HepG2 (cell line): ENCODE data around the gene TAF13. TPM values are rescaled to one million over a fixed set of nuclear protein-coding genes. Genes with fewer than 3 reads are reported as not detected.

Experiments used
- ASH2L ChIP-seq: fragments of 300-600, 200-600 bp; sonication (generic); IDR thresholded peaks from 2 replicates; pipeline ENCODE4 v1.7.0; 2017; ENCODE audit warnings: low read depth, mild to moderate bottlenecking, moderate library complexity, mixed read lengths, low read length; ENCODE audit not compliant: insufficient read length
- ATF4 ChIP-seq, 2 experiments: fragments of 450-650 bp in 1 of 2; sonication (generic) in 1 of 2; formaldehyde crosslinking; IDR thresholded peaks; 2 replicates each; pipeline versions ENCODE4 v1.5.0 to v1.8.0; 2020 to 2022; ENCODE audit warnings: mild to moderate bottlenecking in 1 of 2, missing genetic modification reagents in 1 of 2
- CCAR2 ChIP-seq: fragments of 200-400 bp; formaldehyde crosslinking; optimal IDR thresholded peaks from 2 replicates; pipeline ENCODE3; 2018; ENCODE audit warnings: low read depth, mild to moderate bottlenecking, low read length, moderate library complexity
- ETV6 ChIP-seq: sonication (generic); formaldehyde crosslinking; conservative IDR thresholded peaks from 2 replicates; pipeline ENCODE4 v1.4.0; 2020; ENCODE audit warnings: missing genetic modification reagents
- JUNB ChIP-seq: sonication (generic); formaldehyde crosslinking; IDR thresholded peaks from 2 replicates; pipeline ENCODE4 v1.8.0; 2022; ENCODE audit warnings: missing genetic modification reagents, mild to moderate bottlenecking, borderline replicate concordance
- MIER2 ChIP-seq: IDR thresholded peaks from 2 replicates; pipeline ENCODE4 v1.6.1; 2016; ENCODE audit warnings: missing biosample characterization, missing genetic modification reagents
- MLXIP ChIP-seq: sonication (generic); formaldehyde crosslinking; IDR thresholded peaks from 2 replicates; pipeline ENCODE4 v1.9.0; 2021; ENCODE audit warnings: missing genetic modification reagents, borderline replicate concordance
- PAX8 ChIP-seq: sonication (generic); formaldehyde crosslinking; IDR thresholded peaks from 2 replicates; pipeline ENCODE4 v1.8.0; 2022; ENCODE audit warnings: mild to moderate bottlenecking, missing genetic modification reagents, borderline replicate concordance
- SALL1 ChIP-seq: sonication (generic); formaldehyde crosslinking; IDR thresholded peaks from 2 replicates; pipeline ENCODE4 v1.8.0; 2022; ENCODE audit warnings: mild to moderate bottlenecking, missing genetic modification reagents
- THAP9 ChIP-seq: sonication (generic); formaldehyde crosslinking; IDR thresholded peaks from 2 replicates; pipeline ENCODE4; 2020; ENCODE audit warnings: missing genetic modification reagents, mild to moderate bottlenecking, borderline replicate concordance
- ZKSCAN8 ChIP-seq: IDR thresholded peaks from 2 replicates; pipeline ENCODE4 v1.6.1; 2016; ENCODE audit warnings: borderline replicate concordance, missing genetic modification reagents, missing compliant biosample characterization
- ZMAT3 ChIP-seq: sonication (generic); formaldehyde crosslinking; conservative IDR thresholded peaks from 2 replicates; pipeline ENCODE4 v1.7.0; 2021; ENCODE audit warnings: missing genetic modification reagents
- ZNF235 ChIP-seq: sonication (generic); formaldehyde crosslinking; IDR thresholded peaks from 2 replicates; pipeline ENCODE4 v1.8.1; 2023; ENCODE audit warnings: mild to moderate bottlenecking, missing genetic modification reagents, borderline replicate concordance
- ZNF264 ChIP-seq: sonication (generic); formaldehyde crosslinking; IDR thresholded peaks from 2 replicates; pipeline ENCODE4 v1.4.0; 2020; ENCODE audit warnings: missing genetic modification reagents
- ZNF550 ChIP-seq: sonication (generic); formaldehyde crosslinking; IDR thresholded peaks from 2 replicates; pipeline ENCODE4 v1.4.0; 2020; ENCODE audit warnings: mild to moderate bottlenecking, missing genetic modification reagents, borderline replicate concordance
- ZNF563 ChIP-seq: sonication (generic); formaldehyde crosslinking; IDR thresholded peaks from 2 replicates; pipeline ENCODE4 v1.8.0; 2022; ENCODE audit warnings: mild to moderate bottlenecking, moderate library complexity, missing genetic modification reagents
- ZNF598 ChIP-seq: sonication (generic); formaldehyde crosslinking; IDR thresholded peaks from 2 replicates; pipeline ENCODE4 v1.5.1; 2020; ENCODE audit warnings: mild to moderate bottlenecking, missing genetic modification reagents, borderline replicate concordance
- ZNF740 ChIP-seq: sonication (generic); formaldehyde crosslinking; IDR thresholded peaks from 2 replicates; pipeline ENCODE4 v1.4.0; 2020; ENCODE audit warnings: missing genetic modification reagents
- ZNF800 ChIP-seq: sonication (generic); formaldehyde crosslinking; IDR thresholded peaks from 2 replicates; pipeline ENCODE4 v1.4.0; 2020; ENCODE audit warnings: missing genetic modification reagents
- polyA plus RNA-seq, 8 experiments: library from polyadenylated mRNA; depleted of rRNA in 3 of 8; stranded (reverse) in 7 of 8; unstranded in 1 of 8; fragments of >200 nt; fragmentation: Illumina TruSeq in 4 of 8; extraction: Trizol in 4 of 8; gene quantifications; 2 replicates each; pipeline versions ENCODE4 v1.2.1 to v1.2.3, GENCODE V29; 2011 to 2016; ENCODE audit warnings: low read depth in 4 of 8, missing spikeins in 1 of 8, mixed read lengths in 1 of 8; ENCODE audit not compliant: insufficient read depth in 1 of 8
- total RNA-seq, 5 experiments: library from RNA; depleted of rRNA; stranded (reverse); fragments of >200 nt; fragmentation: Illumina TruSeq; extraction: Trizol; gene quantifications; 2 replicates each; pipeline ENCODE4 v1.2.3, GENCODE V29; 2016; ENCODE audit warnings: low read depth in 1 of 5

The TAF13 gene
- total and polyA plus RNA-seq, 2 of the 13 experiments (the other 11 are each of a cell fraction or from before 2014, with no cell fraction given), result 11.5 to 36.3 TPM

GRCh38 chr1:109090196-109091077, 14.6 kb upstream of the TAF13 start, which contains the start of gene TMEM167B (continued):
- TF ChIP-seq THAP9 (CRISPR knock-in tag) (peak; percentile 79; the same call in 1 of the 2 replicates), ZNF235 (CRISPR knock-in tag) (peak; percentile 79), JUNB (CRISPR knock-in tag) (no peak), PAX8 (CRISPR knock-in tag) (no peak), ASH2L (peak; percentile 98), ATF4 (CRISPR knock-in tag; IDR thresholded peaks at IDR 0.05) (no peak), MLXIP (CRISPR knock-in tag) (0 out of 2 replicates have a peak, but pooled peaks have one; percentile 33), ZNF800 (CRISPR knock-in tag) (no peak), ZNF740 (CRISPR knock-in tag) (no peak), CCAR2 (no peak), ZNF598 (CRISPR knock-in tag) (0 out of 2 replicates have a peak, but pooled peaks have one; percentile 22), MIER2 (CRISPR knock-in tag) (peak; percentile 57; the same call in 1 of the 2 replicates), ZNF264 (CRISPR knock-in tag) (no peak), ETV6 (CRISPR knock-in tag) (peak; percentile 72; the same call in 1 of the 2 replicates), SALL1 (CRISPR knock-in tag) (peak; percentile 89), ZMAT3 (CRISPR knock-in tag) (peak; percentile 72; the same call in 1 of the 2 replicates), ZNF563 (CRISPR knock-in tag) (peak; percentile 75), ZKSCAN8 (CRISPR knock-in tag) (peak; percentile 92), ZNF550 (CRISPR knock-in tag) (no peak)
